Measurements from ENCODE around the gene LZTR1.
"Not testable (repeated sequence)": the region's sequence is repeated elsewhere in the genome, so short reads cannot be mapped to it uniquely, and the experiment has no call there.

Gene LZTR1

DNA sequence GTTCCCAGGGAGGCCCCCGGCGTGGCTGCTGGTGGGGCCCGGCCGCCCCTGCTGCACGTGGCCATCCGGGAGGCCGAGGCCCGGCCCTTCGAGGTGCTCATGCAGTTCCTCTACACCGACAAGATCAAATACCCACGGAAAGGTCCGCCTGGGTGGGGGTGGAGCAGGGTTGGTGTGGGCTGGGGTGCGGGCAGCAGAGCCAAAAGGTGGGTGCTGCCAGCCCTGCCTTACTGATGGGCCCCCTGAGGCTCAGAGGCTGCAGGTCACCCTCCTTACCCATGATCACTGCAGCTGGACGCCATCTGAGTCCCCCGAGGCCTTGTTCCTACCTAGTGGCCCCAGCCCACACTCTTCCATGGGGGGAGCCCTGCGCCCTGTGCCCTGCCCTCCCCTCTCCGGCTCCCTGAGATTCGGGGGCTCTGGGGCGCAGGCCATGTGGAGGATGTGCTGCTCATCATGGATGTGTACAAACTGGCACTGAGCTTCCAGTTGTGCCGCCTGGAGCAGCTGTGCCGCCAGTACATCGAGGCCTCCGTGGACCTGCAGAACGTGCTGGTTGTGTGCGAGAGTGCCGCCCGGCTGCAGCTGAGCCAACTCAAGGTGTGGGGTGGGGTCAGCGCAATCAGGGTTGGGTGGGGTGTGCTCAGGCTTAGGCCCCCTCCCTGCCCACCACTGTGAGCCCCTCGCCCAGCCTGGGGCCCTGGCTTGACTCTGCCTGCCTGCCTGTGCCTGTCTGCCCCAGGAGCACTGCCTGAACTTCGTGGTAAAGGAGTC, 12.2 kb downstream of the LZTR1 start:
- in situ Hi-C loops (cut with HindIII; ENCODE audit: low sequenced_read_pairs): no loop called here

DNA sequence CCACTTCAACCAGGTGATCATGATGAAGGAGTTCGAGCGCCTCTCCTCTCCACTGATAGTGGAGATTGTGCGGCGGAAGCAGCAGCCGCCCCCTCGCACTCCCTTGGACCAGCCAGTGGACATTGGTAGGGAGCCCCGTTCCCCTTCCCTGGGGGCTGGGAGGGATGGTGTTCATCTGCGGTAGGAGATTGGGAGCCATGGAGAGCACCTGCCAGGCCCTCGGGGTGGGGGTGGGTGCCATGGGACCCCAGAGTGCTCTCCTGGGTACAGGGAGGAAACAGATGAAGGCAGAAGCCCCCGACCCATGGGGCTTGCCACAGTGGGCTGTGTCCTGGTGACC, 12.8 kb downstream of the LZTR1 start:
- in situ Hi-C loops (cut with HindIII; ENCODE audit: low sequenced_read_pairs): no loop called here

DNA sequence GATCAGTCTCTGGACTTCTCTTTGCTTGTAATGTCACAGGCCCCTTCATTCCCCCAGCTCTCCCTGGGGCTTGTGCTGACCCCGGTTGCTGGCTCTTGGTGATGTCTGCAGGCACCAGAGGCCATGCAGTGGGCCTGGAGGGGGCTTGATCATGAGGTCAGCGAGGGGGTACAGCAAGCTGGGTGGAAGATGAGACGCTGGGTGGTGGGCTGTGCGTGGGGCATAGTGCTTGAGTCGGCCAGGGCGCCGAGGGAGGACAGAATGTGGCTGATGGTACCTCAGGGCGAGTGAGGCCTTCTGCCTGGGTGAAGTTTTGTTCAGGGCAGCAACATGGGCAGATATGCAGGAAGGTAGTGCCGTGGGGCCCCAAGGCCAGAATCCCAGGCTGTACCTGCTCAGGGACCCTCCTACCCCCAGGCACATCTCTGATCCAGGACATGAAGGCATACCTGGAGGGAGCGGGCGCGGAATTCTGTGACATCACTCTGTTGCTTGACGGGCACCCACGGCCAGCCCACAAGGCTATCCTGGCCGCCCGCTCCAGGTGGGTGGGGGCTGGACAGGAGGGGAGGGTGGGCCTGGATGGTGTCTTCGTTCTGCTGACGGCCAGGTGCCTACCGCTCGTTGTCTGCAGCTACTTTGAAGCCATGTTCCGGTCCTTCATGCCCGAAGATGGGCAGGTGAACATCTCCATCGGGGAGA, 13.4 kb downstream of the LZTR1 start:
- in situ Hi-C loops (cut with HindIII; ENCODE audit: low sequenced_read_pairs): no loop called here

DNA sequence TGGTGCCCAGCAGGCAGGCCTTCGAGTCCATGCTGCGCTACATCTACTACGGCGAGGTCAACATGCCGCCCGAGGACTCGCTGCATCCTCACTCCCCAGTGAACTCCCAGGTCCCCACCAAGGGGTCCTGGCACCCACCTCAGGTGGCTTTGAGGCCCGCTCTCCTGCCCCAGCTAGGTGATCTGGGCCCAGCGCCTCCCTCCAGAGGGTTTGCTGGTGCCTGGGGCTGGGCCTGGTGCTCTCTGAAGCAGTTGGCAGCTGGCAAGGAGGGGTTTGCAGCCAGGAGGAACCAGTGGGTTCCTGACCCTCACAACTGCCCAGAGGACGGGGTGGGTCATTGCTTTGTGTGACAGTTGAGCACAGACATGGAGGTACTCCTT, 13.9 kb downstream of the LZTR1 start:
- in situ Hi-C loops (cut with HindIII; ENCODE audit: low sequenced_read_pairs): no loop called here

DNA sequence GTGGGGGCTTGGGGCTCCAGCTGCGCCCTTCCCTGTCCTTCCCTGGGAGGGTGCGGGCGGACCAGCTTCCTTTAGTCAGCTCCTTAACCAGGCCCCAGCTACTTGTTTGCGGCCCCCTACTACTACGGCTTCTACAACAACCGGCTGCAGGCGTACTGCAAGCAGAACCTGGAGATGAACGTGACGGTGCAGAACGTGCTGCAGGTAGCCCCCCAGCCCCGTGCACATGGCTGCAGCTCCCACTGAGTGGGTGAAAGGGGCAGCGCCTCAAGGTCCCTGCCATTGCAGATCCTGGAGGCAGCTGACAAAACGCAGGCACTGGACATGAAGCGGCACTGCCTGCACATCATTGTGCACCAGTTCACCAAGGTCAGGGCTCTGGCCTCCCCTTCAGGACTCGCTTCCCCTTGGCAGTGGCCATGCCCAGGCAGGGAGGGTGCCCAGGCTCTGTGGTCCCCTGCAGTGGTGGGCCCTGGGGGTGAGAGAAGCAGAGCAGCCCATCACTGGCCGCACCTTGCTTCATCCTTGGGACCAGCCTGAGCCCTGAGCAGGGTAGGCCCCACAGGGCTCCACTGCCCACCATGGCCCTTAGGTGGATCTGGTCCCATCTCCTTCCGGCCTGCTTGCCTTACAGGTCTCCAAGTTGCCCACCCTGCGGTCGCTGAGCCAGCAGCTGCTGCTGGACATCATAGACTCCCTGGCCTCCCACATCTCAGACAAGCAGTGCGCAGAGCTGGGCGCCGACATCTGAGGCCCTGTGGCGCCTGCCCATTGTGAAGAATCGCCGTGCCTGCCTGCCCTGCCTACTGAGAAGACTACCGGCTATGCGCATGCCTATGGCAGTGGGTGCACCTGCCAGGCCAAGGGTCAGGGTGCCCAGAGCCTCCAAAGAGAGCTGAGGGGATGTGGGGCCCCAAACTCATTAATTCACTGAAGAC, 14.8 kb downstream of the LZTR1 start:
- in situ Hi-C loops (cut with HindIII; ENCODE audit: low sequenced_read_pairs): no loop called here

DNA sequence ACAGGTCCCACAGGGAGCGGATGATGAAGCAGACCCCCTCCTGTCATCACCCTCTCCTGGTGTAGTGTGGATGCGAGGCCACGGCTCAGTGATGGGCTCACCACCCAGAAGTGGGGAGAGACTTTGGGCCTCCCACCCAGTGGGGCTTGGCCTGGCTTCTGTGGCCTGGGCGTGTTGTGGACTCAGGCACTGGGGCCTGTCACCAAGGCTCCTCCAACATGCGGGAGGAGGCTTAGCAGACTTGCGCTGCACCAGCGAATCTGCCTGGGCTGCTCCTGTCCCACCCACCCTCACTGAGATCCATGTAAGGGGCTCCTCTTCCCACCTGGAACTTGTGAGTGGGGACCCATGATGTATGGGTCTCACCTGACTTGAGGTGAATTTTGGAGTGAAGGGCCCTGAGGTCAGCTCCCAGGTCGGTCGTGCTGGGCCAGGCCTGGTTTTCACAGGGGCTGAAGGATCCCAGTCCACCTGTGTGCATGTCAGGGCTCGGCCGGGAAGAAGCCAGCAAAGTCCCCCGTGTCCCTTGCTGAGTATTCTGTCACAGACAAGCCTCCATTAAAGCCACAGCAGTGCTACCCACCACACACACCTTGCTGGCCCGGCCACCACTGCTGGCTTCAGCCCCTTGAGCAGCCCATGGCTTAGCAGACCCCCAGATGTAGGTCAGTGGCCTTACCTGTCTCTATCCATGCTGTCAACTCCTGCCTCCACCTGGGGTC, 15.6 kb downstream of the LZTR1 start:
- in situ Hi-C loops (cut with HindIII; ENCODE audit: low sequenced_read_pairs): no loop called here

DNA sequence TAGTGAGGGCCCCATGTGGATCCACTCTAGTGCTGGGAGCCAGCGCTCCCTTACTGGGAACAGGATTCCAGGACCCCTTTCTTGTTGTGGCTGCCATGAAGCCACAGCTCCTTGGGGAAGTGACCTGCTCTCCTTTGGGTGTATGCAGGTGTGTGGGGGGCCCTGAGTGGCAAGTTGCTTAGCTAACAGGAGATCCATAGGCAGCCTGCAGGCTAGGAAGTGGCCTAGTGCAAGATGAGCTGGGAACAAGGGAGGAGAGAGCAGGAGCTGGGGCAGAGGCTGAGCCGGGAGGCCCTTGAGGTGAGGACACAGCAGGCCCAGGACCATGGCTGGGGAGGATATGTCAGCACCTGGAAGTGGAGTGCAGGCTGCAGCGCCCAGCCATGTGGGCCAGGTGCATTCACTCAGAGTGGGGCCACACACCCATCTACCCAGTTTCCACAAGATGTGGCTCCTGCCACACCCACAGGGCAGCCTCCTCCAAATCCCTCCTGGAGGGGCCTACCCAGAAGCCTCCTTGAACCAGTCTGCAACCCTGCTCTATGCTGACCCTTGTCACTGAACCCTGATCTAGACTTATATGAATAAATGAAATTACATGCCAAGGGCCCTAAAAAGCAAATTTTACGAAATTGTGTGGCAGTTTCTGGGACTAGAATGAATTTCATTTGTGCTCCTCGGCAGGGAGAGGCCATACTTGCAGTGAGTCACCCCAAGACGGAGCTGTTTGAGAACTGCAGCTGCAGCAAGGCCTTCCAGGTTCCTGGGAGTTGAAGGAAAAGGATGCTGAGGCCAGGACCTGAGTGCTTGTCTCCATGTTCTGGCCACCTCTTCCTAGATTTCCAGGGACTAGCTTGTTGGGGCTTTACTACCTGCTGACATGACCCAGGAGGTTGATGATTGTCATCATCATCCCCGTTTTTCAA, 16.6 kb downstream of the LZTR1 start:
- in situ Hi-C loops (cut with HindIII; ENCODE audit: low sequenced_read_pairs): no loop called here

DNA sequence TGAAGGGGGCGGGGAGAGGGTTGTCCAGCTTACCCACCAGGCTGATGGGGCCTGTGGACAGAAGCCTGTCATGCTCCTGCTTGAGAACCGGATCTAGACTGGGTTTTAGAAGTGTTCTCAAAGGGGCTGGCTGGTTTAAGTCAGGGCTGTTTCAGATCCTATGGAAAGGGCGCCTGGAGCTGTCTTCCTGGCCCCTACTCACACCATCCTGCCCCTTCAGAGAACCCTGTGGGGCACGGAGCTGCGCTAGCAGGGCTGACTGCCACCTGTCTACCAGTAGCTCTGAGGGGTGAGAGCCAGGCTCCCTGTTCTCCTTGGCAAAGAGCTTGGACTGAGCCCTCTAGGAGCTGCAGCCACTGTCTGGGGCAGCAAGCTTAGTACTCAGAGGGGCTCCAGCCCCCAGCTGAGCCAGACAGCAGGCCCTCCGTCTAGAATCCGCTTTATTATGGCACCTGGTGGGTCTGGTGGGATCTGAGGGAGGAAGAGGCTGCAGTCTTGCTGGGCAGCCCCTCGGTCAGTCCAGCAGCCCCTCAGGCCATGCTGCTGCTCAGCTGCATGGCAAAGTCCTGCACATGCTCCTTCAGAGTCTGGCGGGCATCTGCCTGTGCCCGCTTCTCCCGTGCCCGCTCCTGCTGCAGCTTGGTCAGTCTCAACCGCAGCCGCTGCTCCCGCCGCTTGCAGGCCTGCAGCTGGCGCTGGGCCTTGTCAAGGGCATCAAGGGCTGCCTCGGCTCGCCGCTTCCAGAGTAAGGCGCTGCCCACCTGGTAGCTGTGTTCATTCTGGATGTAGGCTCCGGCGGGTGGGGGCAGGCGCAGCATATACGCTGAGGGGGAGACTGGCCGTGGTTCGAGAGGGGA, 17.5 kb downstream of the LZTR1 start:
- in situ Hi-C loops (cut with HindIII; ENCODE audit: low sequenced_read_pairs): no loop called here

DNA sequence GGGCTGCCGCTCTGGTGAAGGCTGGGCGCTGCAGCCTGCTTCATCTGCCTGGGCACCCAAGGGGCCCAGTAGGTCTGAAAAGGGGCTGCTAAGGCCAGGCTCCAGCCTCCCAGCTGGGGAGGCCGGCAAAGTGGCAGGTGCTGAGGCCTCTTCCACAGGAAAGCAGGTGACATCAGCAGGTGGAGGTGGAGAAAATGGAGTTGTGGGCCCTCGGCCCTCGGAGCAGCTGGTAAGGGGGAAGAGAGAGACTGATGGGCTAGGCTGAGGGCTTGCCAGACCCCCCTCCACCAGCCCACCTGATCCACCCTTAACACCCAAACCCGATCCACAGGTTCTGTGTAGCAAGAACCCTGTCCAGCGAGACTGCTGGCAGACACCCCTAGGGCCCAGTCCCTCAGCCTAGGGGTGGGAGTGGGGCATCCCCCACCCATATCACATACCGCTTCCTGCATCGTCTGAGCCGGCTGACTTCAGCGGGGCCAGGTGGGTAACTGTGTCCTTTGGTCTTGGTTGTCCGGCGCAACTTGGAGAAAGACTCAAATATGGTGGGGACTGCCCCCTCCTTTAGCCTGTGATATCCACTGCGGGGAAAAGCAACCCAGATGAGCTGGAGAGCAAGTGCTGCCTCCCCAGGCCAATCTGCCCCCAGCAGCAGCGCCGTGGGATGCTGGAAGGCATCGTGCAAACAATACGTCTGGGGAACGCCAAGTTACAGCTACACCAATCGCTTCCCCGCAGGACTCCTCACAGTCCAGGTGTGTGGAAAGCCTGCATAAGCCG, 18.3 kb downstream of the LZTR1 start:
- in situ Hi-C loops (cut with HindIII; ENCODE audit: low sequenced_read_pairs): no loop called here

DNA sequence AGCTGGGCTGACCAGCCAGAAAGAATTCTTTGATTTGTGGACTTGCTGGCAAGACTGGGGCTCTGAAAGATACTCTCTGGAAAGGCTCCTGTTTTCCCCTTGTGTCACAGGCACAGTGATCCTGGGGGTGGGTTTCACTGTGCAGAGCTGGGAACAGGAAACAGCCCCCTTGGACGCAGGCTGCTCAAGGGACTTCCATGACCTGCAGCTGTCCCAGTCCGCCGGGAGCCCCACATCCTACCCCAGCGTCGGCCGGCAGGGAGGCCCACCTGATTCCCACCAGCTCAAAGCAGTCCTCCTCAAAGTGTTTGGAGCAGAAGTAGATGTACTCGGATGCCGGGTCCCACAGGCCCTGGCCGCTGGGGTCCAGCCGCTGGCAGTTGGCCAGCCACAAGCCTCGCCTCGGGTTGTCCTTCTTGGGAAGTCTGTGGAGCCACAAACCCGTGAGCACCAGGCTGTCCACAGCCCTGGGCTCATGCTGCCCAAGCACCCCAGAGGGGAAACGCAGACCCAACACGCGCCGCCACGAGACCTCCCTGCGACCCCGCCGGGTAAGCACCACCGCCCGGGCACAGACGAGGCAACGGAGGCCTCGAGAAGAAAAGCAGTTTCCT, 19.0 kb downstream of the LZTR1 start:
- in situ Hi-C loops (cut with HindIII; ENCODE audit: low sequenced_read_pairs): no loop called here

DNA sequence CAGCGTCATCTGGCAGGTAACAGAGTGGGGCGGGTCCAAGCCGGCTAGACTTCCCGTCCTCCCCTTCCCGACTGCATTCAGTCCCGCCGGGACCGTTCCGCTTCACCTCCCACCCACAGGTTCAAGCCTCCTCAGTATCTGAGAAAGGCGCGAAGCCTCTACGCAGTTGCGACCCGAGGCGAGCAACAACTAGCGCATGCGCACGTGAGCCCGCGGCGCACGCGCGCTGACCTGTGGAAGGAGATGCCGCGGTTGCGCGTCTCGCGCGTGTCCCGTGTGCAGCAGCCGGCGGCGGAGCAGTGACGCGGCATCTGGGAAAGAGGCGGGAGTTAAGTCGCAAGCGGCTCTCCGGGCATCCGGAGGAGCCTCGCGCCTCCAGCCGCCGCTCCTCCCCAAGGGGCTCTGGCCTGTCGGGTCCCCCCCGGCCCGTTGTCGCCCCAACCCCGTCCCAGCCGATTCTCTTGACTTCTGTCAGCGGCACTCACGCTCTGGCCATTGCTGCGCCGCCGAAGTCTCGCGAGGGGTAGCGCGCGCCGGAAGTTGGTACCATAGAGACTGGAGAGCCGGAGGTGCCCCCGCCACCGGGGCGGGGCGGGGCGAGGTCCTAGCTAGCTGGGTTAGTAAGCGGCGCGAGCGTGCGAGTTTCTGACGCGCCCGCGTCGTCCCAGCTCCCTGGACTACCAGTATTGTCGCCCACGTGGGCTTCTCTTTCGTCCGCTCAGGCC, 19.7 kb downstream of the LZTR1 start, which contains the start of gene THAP7:
Gene THAP7 (minus strand): TSS at position 518 of the 725 bp plus-strand sequence. CDS start 207 bp downstream, at position 311.
- in situ Hi-C loops (cut with HindIII; ENCODE audit: low sequenced_read_pairs): no loop called here

DNA sequence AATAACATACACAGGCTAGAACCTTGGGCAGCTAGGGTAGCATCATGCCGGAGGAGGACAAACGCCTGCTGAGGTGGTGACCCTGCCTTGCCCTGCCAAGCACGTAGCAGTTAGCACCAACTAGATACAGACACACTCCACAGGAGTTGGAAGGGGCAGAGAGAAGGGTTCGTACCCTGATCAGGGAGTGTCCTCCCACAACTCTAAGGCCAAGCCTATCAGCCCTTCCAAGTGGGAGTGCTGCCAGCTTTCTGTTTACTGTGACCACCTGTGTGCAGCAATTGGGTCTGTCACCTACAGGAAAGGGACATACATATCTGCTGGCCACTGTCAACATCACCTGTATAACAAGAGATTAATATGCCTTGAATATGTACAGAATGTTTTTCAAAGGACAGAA, 21.7 kb downstream of the LZTR1 start:
- in situ Hi-C loops (cut with HindIII; ENCODE audit: low sequenced_read_pairs): no loop called here

DNA sequence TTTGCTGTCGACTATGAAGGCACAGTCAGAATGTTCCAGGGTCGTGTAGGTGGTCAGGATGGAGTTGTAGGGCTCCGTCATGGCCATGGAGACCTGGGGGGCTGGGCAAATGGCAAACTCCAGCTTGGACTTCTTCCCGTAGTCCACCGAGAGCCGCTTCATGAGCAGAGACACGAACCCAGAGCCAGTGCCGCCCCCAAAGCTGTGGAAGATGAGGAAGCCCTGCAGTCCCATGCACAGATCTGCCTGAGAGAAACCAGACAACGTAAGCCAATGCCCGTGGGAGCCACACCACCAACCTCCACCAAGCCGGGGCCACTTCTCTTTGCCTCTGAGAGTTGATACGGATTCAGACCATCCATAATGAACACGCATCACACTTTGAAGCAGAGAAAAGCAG, 27.1 kb downstream of the LZTR1 start:
- in situ Hi-C loops (cut with HindIII; ENCODE audit: low sequenced_read_pairs): not testable (repeated sequence)

DNA sequence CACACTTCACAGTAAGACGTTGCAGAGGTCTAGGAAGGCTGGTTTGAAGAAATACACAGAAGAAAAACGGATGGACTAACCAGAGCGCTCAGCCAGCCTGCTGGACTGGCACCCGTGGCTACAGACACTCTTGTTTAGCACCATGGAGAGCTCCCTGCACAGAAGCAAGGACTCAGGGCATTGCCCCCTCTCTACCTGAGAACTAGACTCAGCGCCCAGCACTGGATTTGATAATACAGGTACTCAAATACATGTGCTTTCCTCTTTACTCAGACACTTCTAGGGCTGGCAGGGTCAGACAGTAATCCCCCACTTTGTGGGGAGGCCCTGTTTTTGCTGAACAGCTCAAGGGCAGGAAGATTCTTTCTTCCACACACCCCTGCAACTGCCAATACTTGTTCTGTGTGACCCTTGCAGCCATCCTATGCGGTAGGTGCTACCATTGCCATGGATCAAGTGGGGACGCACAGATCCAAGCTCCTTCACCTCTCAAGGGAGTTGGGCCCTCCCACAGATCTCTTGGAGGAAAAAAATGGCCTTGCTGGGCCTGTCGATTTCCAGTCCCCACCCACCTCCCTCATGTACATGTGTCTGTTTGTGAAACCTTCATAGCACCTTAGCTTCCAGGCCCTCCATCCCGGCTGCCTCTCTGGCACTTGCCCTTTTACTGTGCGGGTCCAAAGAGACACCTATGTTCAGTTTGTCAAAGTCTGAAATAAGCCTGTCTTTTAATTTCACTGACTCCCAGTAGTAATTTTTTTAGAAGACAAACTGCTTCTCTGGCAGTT, 27.7 kb downstream of the LZTR1 start:
- in situ Hi-C loops (cut with HindIII; ENCODE audit: low sequenced_read_pairs): no loop called here

DNA sequence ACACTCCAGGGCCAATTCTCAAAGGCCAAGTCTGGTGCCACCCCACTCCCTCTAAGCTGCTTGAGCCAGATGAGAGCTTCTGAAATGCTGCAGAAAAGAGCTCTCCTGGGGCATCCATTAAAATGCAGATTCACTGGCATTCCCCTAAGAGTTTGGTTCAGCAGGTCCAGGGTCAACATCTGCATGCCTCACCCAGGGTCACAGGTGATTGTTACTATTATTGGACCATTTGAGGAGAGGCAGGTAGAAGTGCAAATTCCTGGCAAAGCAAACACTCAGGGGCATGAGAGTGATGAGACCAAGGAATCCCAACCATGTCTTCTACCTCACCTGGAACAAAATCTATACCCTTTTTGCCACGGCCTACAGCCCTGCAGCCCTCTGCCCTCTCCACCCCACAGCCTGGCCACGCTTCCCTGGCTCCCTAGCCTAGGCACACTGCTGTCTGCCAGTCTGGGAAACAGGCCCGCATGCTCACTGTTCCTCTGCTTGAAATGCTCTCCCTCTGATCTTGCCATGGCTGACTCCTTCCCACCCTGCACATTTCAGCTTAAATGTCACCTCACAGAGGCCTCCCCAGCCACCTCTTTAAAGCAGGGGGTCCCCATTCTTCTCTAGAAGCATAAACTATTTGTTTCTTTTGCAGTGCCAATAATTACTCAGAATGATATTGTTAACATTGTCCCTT, 28.5 kb downstream of the LZTR1 start:
- in situ Hi-C loops (cut with HindIII; ENCODE audit: low sequenced_read_pairs): no loop called here

Data from endothelial cell of hepatic sinusoid (primary cell).